ENCODE data around the gene LGALS3.

DNA sequence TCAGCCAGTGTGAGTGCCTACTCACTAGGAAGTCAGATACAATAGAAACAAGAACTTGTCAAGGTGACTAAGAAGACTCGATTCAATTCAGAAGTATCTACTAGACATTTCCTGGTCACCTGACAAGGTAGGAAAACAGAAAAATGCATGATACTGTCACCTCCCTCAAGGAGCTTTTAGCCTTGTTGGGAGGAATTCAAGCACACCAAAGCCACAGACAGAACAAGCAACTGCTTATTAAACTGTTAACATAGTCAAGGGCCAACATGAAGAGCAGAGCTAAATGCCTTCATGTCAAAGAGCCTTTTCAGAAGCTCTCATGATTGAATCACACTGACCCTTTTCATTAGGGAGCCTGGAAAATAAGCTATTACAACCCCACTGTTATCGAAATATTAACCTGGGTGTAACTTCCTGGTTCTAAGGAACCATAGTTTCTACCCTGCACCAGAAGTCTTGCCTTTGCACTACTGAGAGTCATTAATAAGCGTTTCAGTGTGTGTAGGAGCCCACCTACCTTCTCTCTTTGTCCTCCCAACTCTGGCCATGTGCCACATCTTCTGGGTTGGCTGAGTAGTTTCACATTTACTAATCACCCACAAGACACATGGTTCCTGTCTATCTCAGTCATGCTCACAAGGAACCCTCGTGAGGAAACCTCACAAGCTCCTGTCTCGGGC, 31.0 kb upstream of the LGALS3 start:
- no peak for TF ChIP-seq POLR2AphosphoS5 (IDR thresholded peaks at IDR 0.05; ENCODE audit: low read depth, low read length)
- TF ChIP-seq, protein P1, sequence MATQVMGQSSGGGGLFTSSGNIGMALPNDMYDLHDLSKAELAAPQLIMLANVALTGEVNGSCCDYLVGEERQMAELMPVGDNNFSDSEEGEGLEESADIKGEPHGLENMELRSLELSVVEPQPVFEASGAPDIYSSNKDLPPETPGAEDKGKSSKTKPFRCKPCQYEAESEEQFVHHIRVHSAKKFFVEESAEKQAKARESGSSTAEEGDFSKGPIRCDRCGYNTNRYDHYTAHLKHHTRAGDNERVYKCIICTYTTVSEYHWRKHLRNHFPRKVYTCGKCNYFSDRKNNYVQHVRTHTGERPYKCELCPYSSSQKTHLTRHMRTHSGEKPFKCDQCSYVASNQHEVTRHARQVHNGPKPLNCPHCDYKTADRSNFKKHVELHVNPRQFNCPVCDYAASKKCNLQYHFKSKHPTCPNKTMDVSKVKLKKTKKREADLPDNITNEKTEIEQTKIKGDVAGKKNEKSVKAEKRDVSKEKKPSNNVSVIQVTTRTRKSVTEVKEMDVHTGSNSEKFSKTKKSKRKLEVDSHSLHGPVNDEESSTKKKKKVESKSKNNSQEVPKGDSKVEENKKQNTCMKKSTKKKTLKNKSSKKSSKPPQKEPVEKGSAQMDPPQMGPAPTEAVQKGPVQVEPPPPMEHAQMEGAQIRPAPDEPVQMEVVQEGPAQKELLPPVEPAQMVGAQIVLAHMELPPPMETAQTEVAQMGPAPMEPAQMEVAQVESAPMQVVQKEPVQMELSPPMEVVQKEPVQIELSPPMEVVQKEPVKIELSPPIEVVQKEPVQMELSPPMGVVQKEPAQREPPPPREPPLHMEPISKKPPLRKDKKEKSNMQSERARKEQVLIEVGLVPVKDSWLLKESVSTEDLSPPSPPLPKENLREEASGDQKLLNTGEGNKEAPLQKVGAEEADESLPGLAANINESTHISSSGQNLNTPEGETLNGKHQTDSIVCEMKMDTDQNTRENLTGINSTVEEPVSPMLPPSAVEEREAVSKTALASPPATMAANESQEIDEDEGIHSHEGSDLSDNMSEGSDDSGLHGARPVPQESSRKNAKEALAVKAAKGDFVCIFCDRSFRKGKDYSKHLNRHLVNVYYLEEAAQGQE (IDR thresholded peaks at IDR 0.05; ENCODE audit: insufficient read depth in 1 of 2, low read depth in 2 of 2, low read length in 2 of 2), result no peak
